Activated CD4-positive, alpha-beta T cell treated with anti-CD3 and anti-CD28 coated beads for 24 hours (primary cell): Measurements from ENCODE around the gene DMRTC1B.
"Not testable (repeated sequence)": the region's sequence is repeated elsewhere in the genome, so short reads cannot be mapped to it uniquely, and the experiment has no call there.

Source experiments
- DNase-seq, 2 donors: peaks; one replicate each; pipeline ENCODE4 v3.0.0-alpha.2; 2020; ENCODE audit warnings: low read depth in 2 of 2

DMRTC1B gene, protein sequence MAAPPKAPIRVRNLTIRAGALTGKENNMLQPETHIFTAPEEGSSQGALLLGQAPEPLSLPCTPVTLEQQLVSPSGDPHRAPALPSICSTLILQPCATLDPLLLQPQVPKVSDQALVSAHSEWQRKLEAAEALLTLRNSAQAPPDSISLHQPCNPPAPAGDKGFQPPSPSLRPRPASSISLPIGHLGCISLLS

DNA sequence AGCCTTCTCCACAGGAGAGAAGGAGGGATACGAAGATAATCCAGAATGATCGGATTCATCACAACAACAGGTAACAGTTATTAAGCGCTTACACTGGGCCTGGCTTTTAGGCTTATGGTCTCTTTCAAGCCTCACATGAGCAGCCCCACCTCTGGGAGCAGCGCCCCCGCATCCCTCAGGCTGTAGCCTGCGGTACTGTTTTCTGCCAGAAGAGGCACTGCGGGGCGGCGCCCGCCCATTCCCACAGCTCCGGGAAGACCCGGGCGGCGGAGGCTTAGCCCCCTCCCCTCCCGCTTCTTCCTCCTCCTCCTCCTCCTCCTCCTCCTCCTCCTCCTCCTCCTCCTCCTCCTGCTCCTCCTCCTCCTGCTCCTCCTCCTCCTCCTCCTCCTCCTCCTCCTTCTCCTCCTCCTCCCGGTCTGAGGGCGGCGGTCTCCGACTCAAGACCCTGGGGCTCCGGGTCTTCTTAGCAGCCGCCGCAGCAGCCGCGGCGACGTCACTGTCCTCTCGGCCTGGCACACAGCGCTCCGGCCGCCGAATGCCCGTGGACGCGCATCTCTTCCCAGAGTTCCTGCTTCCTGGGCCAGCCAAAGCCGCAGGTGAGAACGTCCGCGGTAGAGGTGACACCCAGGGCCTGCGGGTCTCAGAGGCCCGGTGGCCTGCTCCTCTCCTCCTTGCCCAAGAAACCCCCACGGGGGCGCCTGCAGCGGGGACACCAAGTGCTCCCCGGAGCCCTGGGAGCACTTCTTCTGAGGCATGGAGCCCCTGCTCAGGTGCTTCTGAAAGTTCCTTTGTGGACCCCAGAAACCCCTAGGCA, at the start of gene DMRTC1B:
Gene DMRTC1B (plus strand): TSS at position 238 of the 814 bp plus-strand sequence. CDS start 68,246 bp downstream, outside the sequence.
- not testable (repeated sequence) for DNase-seq

DNA sequence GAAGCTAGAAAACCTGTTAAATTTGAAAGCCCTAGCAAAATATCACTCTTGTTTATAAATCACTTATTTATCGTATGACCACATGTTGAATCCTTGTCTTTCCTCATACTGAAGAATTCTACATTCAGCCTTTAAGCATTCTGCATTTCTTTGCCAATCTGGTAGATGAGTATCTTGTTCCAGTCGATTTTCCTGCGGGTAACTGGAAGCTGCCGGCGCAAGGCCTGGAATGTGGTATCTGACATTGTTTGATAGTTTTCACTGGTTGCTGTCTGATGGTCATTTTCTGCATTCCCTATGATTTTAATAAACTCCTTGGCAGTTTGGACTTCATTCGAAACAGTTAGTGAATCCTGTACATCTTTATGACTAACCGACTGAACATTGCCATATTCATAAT, 48.8 kb upstream of the DMRTC1B start:
- no peak for DNase-seq

DNA sequence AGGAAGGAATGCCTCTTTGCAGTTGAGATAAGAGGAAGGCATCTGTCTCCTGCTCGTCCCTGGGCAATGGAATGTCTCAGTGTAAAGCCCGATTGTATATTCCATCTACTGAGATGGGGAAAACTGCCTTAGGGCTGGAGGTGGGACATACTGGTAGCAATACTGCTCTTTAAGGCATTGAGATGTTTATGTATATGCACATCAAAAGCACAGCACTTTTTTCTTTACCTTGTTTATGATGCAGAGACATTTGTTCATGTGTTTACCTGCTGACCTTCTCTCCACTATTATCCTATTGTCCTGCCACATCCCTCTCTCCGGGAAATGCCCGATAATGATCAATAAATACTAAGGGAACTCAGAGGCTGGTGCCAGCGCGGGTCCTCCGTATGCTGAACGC, 43.1 kb upstream of the DMRTC1B start:
- DNase-seq, result not testable (repeated sequence)

DNA sequence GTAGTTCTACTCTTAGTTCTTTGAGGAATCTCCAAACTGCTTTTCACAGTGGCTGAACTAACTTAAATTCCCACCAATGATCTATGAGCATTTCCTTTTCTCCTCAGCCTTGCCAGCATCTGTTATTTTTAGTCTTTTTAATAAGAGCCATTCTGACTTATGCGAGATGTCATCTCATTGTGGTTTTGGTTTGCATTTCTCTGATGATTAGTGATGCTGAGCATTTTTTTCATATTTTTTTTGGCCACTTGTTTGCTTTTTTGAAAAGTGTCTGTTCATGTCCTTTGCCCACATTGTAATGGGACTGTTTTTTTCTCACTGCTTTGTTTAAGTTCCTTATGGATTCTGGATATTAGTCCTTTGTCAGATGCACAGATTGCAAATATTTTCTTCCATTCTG, 41.1 kb upstream of the DMRTC1B start:
- no peak for DNase-seq

DNA sequence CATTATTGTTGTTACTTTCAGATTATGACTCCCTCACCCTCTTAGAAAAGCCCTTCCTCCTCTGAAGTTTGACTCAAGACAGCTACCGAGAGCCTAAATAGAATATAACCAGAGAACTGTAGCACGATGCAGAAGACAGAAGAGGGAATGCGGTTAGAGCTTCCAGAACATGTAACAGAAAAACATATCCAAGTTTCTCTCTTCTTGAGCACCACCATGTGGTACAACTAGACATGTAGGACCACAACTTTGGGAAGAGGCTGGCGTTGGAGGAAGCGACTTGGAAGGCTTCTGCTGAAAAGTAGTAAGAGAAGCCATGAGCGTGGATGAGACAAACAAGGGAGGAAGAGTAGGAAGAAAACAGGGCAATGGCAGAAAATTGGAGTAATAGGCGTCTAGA, 31.1 kb upstream of the DMRTC1B start:
- not testable (repeated sequence) for DNase-seq

DNA sequence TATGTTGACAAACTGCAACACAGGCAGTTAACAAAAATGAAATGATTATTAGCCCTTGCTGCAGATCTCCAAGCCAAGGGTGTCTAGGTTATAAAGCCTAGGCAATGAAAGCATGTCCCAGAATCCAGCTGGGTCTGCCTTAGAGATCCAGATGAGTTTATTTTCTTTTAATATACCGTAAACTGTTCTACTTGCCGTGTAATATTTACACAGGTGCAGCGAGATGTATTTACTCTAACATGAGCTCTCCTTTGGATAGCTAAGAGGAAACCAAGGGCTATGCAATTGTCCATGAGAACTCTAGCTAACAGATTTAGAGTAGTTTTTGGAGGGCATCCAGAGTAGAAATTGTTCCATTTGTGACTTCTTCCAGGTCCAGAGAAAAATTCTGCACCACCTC, 28.1 kb upstream of the DMRTC1B start:
- not testable (repeated sequence) for DNase-seq

DNA sequence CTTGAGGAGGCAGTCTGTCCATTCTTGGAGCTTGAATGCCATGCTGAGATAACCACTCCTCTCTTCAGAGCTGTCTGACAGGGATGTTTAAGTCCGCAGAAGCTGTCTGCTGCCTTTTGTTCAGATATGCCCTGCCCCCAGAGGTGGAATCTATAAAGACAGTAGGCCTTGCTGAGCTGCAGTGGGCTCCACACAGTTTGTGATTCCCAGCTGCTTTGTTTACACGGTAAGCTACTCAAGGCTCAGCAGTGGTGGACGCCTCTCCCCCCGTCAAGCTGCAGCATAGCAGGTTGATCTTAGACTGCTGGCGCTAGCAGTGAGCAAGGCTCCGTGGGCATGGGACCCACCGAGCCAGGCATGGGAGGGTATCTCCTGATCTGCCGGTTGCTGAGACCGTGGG, 16.2 kb upstream of the DMRTC1B start:
- DNase-seq, result not testable (repeated sequence)

DNA sequence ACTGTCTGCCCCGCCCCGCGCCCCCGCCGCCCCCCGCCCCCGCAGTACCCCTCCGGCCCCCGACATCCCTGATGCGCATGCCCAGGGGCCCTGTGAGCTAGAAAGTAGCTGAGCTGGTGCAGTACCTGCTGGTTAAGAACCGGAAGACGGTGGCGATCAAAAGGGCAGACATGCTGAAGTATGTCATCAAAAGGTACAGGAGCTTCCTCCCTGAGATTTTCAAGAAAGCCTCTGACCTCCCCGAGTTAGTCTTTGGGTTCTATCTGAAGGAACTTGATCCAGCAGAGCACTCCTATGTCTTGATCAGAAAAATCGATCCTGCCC, 739 bp downstream of the DMRTC1B start:
- DNase-seq, result not testable (repeated sequence)

DNA sequence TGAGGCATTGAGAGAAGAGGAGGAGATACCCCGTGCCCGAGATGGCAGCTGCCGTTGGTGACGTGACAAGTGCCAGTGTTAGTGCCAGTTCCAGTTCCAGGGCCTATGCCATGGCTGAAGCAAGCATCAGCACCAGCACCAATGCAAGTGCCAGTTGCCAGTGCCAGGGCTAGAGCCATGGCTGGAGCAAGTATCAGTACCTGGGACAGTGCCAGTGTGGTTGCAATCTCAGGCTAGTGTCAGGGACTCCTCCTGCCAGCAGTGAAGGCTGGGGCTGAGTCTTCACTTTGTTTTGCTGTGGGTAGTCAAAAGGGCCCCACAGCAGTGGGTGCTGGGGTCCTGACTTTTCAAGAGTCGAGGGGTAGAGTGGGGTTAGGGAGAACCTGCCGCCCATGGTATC, 1.5 kb downstream of the DMRTC1B start:
- DNase-seq, result not testable (repeated sequence)

DNA sequence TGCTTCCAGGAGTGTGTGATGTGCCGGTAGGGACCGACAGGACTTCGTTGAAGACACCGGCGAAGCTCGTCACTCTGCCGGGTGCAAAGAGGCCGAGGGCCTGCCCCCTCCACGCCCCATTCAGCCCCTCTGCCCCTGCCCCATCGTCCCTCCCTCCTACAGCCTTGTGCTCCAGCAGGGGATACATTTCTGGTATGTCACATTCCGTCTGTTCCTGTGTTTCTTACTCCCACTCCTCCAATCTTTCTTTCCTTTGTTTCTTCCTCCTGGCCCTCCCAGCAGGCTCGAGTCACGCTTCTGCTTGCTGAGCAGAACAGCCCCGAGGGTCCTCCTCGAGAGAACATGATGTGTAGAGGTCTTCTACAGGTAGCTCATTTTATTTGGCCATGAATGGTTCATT, 5.9 kb downstream of the DMRTC1B start, which contains the start of gene FAM236B:
Gene FAM236B (minus strand): TSS at position 101 of the 400 bp plus-strand sequence. CDS start 100 bp downstream, at position 1.
- DNase-seq, result not testable (repeated sequence)

DNA sequence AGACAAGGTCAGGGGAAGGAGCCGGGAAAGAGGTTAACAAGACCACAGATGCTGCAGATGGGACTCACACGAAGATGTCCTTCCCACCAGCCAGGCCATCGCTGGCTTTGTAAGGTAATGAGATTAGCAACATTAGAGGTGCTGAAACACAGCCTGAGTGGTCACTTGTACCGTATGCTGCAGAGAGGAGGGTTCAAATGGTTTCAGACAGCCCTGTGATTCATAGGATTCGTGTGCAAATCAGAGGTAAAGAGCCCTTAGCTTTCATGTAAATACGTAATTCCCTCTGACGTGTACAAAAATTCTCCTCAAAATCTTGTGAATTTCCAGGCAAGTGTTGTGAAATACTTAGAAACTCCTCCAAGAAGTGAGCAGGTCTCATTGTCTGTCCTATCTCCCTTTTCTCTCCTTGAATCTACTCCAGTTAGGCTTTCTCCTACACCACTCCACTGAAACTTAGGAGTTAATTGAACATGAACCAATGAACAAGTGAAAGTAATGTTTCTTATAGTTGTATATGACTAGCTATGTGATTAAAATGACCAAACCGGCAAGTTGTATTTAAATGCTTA, 6.8 kb downstream of the DMRTC1B start:
- not testable (repeated sequence) for DNase-seq

DNA sequence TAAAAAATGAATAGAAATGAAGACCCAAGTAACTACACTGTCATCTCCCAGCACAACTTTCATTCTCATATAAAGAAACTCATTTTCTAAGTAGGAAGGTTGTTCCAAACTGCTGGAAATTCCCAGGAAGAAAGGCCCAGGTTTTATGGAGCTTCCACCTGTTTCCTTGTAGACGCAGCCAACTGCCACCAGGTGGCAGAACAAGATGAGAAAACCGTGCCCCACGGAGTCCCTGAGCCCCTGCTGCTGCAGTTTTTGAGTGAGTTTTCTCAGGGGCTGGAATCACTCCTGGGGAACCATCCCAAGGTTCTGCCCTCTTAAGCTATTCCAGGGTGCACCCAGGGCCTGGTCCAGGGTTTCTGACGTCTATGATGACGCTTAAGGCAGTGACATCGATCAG, 7.3 kb downstream of the DMRTC1B start:
- DNase-seq, result not testable (repeated sequence)

DNA sequence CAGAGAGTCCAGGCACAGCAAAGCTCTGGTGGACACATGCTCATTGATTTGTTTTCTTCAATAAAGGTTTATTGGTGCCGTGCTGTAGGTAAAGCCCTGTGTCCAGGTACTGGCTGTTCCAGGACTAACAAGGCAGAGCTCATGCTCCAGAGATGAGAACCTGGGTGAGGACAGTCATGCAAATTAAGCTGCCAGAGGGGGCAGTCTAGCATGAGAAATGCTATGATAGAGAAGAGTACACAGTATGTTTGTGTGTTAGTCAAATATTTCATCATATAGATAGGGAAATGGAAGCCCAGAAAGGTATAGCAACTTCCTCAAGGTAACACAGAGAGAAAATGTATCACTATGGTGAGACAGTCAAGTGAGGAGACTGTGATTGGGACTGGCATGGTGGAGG, 11.5 kb downstream of the DMRTC1B start:
- not testable (repeated sequence) for DNase-seq

DNA sequence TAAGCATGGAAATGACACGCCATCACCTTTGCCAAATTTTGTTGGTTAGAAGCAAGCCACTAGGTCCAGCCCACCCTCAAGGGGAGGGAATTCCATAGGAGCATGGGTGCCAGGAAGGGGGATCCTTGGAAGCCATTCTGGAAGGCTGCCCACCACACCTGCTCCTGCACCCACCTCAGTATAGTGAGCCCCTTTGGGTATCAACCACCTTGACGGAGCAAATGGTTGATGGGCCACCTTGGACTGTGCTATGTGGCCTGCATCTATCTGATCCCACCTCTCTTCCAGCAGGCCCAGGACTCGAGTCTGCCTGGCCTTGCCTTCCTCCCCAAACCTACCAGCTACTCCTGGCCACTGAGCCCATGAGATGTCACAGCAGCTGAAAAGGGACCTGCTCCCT, 13.7 kb downstream of the DMRTC1B start:
- DNase-seq, result not testable (repeated sequence)

DNA sequence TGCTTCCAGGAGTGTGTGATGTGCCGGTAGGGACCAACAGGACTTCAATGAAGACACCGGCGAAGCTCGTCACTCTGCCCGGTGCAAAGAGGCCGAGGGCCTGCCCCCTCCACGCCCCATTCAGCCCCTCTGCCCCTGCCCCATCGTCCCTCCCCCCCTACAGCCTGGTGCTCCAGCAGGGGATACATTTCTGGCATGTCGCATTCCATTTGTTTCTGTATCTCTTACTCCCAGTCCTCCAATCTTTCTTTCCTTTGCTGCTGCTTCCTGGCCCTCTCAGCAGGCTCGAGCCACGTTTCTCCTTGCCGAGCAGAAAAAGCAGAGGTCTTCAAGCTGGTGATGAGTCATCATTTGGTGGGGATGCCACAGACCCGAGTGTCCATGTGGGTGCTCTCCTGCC, 31.4 kb downstream of the DMRTC1B start, which contains the start of gene FAM236D:
Gene FAM236D (minus strand): TSS at position 101 of the 400 bp plus-strand sequence. CDS start 100 bp downstream, at position 1.
- not testable (repeated sequence) for DNase-seq

DNA sequence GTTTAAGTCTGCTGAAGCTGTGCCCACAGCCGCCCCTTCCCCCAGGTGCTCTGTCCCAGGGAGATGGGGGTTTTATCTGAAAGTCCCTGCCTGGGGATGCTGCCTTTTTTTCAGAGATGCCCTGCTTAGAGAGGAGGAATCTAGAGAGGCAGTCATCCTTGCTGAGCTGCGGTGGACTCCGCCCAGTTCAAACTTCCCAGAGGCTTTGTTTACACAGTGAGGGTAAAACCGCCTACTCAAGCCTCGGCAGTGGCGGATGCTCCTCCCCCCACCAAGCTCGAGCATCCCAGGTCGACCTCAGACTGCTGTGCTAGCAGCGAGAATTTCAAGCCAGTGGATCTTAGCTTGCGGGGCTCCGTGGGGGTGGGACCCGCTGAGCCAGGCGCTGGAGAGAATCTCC, 54.0 kb downstream of the DMRTC1B start:
- DNase-seq, result not testable (repeated sequence)

DNA sequence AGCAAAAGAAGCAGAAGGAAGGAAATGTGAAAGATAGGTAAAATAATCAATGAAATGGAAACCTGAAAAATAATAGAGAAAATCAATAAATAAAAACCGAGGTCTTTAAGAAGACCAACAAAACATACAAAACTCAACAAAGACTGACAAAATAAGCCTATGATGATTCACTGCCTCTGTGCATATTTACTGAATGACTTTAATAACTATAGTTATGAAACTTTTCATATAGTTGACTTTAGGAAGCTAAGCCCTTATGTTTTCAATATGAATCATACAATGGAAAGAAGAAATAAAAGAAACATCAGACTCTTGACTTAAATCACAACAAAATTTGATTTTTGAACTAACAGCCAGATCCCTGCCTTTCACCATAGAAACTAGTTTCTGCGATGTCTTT, 60.8 kb downstream of the DMRTC1B start:
- DNase-seq, result not testable (repeated sequence)

DNA sequence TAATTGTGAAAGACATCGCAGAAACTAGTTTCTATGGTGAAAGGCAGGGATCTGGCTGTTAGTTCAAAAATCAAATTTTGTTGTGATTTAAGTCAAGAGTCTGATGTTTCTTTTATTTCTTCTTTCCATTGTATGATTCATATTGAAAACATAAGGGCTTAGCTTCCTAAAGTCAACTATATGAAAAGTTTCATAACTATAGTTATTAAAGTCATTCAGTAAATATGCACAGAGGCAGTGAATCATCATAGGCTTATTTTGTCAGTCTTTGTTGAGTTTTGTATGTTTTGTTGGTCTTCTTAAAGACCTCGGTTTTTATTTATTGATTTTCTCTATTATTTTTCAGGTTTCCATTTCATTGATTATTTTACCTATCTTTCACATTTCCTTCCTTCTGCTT, 106.2 kb downstream of the DMRTC1B start:
- DNase-seq, result not testable (repeated sequence)

DNA sequence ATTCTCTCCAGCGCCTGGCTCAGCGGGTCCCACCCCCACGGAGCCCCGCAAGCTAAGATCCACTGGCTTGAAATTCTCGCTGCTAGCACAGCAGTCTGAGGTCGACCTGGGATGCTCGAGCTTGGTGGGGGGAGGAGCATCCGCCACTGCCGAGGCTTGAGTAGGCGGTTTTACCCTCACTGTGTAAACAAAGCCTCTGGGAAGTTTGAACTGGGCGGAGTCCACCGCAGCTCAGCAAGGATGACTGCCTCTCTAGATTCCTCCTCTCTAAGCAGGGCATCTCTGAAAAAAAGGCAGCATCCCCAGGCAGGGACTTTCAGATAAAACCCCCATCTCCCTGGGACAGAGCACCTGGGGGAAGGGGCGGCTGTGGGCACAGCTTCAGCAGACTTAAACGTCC, 113.0 kb downstream of the DMRTC1B start:
- DNase-seq, result not testable (repeated sequence)
